Measurements from ENCODE around the gene SEMA3F. TPM values are rescaled to one million over a fixed set of nuclear protein-coding genes. Genes with fewer than 3 reads are reported as not detected.

Gene SEMA3F
- total and polyA plus RNA-seq, 10 of the 15 experiments (the other 5 are each of a cell fraction or from before 2014, with no cell fraction given), result 0.08 to 0.28 (median 0.12) TPM; not detected in 6

DNA sequence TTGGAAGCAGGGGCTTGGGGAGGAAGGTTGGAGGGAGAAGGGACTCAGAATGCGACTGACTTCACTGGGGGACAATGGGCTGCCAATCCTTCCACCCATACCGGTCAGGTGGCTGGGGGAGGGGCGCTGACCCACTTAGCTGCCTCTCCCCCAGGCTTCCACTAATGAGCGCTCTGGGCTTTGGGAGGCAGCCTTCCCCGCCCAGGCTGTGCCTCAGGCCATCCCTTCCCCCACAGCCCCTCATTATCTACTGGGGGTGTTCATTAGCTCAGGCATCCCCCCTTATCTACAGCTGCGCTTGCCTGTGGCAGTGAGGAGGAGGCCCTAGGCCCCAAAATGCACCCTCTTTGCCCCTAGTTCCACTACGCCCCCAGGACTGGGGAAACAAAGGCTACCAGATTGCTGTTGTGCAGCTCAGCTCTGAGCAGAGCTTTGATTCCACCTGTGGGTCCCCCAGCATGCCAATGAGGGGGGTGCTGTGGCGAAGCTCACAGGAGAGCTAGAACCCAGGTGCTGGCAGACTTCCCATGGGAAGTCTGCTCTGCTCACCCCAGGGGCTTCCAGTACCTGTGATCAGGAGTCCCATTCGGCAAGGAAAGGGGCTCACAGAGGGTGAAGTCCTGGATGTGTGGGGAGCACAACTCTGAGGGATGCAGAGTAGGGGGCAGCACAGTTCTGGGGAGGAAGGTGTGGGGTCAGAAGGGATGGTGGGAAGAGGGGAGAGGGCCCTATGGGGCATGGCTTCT lies 29.4 kb upstream of the SEMA3F start:
- POLR2A ChIA-PET, result interaction anchor here (0.6 to 0.7 kb wide), 2 partner anchors 110 to 1038 kb away, joined by 3 read pairs; no protein-coding TSS in a partner anchor
- Histone ChIP-seq H3K36me3 (ENCODE audit: control insufficient read depth in 2 of 2, insufficient read depth in 2 of 2, low read length in 1 of 2) (peaks cover 3 to 8% of the 10 kb centered on the region in 2 experiments; a peak in 3 of 4 replicates), H4K20me1 (ENCODE audit: control insufficient read depth, insufficient read depth) (no peaks in the 10 kb centered on the region), H3K79me2 (ENCODE audit: control insufficient read depth, insufficient read depth, low read length) (no peaks in the 10 kb centered on the region), H3K27me3 (replicated peaks in 1 of 2; ENCODE audit: control insufficient read depth in 2 of 2, insufficient read depth in 2 of 2, low read length in 1 of 2) (no peaks in the 10 kb centered on the region), H2AFZ (ENCODE audit: control insufficient read depth, low read depth, low read length) (no peak overlapping the region), H3K9me3 (replicated peaks; ENCODE audit: control insufficient read depth, insufficient read depth, low read length) (no peaks in the 10 kb centered on the region), H3K9ac (ENCODE audit: control insufficient read depth, insufficient read depth, low read length) (no peak overlapping the region), H3K27ac (ENCODE audit: control insufficient read depth, insufficient read depth) (no peak overlapping the region), H3K4me3 (no peak overlapping the region), H3K4me2 (ENCODE audit: control insufficient read depth, insufficient read depth) (no peak overlapping the region), H3K4me1 (ENCODE audit: control insufficient read depth, insufficient read depth, low read length) (no peaks in the 10 kb centered on the region)
- CTCF ChIA-PET, result interaction anchor here (1.0 kb wide), 1 partner anchor 135 kb away, joined by 3 read pairs; no protein-coding TSS in a partner anchor
- in situ Hi-C loops (cut with MboI), result no loop called here
- WGBS (ENCODE audit: insufficient coverage, insufficient replicate concordance, low lambda C conversion rate, missing lambda C conversion rate), result 27% methylated on average over 8 of the region's 9 CpGs
- intact Hi-C loops (cut with micrococcal nuclease; ENCODE audit: unreplicated experiment), result no loop called here
- DNase-seq (ENCODE audit: low read depth, low spot score) (no peak), ATAC-seq (no peak), FAIRE-seq (no peak)
- RAD21 ChIA-PET (ENCODE audit: unreplicated experiment), result interaction anchor here (0.6 kb wide), 1 partner anchor 74 kb away, joined by 4 read pairs; no protein-coding TSS in a partner anchor
- TF ChIP-seq, protein P1, sequence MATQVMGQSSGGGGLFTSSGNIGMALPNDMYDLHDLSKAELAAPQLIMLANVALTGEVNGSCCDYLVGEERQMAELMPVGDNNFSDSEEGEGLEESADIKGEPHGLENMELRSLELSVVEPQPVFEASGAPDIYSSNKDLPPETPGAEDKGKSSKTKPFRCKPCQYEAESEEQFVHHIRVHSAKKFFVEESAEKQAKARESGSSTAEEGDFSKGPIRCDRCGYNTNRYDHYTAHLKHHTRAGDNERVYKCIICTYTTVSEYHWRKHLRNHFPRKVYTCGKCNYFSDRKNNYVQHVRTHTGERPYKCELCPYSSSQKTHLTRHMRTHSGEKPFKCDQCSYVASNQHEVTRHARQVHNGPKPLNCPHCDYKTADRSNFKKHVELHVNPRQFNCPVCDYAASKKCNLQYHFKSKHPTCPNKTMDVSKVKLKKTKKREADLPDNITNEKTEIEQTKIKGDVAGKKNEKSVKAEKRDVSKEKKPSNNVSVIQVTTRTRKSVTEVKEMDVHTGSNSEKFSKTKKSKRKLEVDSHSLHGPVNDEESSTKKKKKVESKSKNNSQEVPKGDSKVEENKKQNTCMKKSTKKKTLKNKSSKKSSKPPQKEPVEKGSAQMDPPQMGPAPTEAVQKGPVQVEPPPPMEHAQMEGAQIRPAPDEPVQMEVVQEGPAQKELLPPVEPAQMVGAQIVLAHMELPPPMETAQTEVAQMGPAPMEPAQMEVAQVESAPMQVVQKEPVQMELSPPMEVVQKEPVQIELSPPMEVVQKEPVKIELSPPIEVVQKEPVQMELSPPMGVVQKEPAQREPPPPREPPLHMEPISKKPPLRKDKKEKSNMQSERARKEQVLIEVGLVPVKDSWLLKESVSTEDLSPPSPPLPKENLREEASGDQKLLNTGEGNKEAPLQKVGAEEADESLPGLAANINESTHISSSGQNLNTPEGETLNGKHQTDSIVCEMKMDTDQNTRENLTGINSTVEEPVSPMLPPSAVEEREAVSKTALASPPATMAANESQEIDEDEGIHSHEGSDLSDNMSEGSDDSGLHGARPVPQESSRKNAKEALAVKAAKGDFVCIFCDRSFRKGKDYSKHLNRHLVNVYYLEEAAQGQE (IDR thresholded peaks at IDR 0.05; ENCODE audit: low read depth, low read length), result no peak
- TF ChIP-seq NR2F1 (conservative IDR thresholded peaks at IDR 0.05), result no peak
- TF ChIP-seq LARP7 (IDR thresholded peaks at IDR 0.05), result no peak
- TF ChIP-seq MTA3 (IDR thresholded peaks at IDR 0.05; ENCODE audit: borderline replicate concordance, low read length), result no peak
- TF ChIP-seq BMI1 (IDR thresholded peaks at IDR 0.05; ENCODE audit: borderline replicate concordance), result no peak
- no peak for TF ChIP-seq RBBP5 (conservative IDR thresholded peaks at IDR 0.05)
- TF ChIP-seq, protein P2, sequence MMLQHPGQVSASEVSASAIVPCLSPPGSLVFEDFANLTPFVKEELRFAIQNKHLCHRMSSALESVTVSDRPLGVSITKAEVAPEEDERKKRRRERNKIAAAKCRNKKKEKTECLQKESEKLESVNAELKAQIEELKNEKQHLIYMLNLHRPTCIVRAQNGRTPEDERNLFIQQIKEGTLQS (IDR thresholded peaks at IDR 0.05; ENCODE audit: borderline replicate concordance, extremely low read depth, low read depth, low read length), result no peak
- TF ChIP-seq SREBF2 (IDR thresholded peaks at IDR 0.05; ENCODE audit: low read length), result no peak
- TF ChIP-seq WRNIP1 (IDR thresholded peaks at IDR 0.05; ENCODE audit: borderline replicate concordance, low read depth, low read length), result no peak
- TF ChIP-seq NFYB (IDR thresholded peaks at IDR 0.05; ENCODE audit: insufficient read depth, low read depth, low read length), result no peak
- no TSS peak for BruUV-seq (replicated peaks)
- SMC1A ChIA-PET (ENCODE audit: uncharacterized antibody, unreplicated experiment), result no interaction called here
